Loucy (cell line): ENCODE results near the gene MINDY4.

Experiments
- H2AFZ ChIP-seq: fragments of 200-600 bp; sonication (generic); 2 replicates; pipeline ENCODE4 v1.6.0; 2016; ENCODE audit warnings: antibody characterized with exemption, mild to moderate bottlenecking, low read length, moderate library complexity
- H3F3A ChIP-seq: fragments of 200-600 bp; 2 replicates; pipeline ENCODE4 v1.6.0; 2016; ENCODE audit warnings: antibody characterized with exemption, low read depth, mild to moderate bottlenecking
- H3K27me3 ChIP-seq: fragments of 200-600 bp; sonication (generic); 2 replicates; pipeline ENCODE4 v1.6.1; 2014; ENCODE audit warnings: low read length, mild to moderate bottlenecking; ENCODE audit not compliant: insufficient read depth, poor library complexity, severe bottlenecking
- H3K36me3 ChIP-seq: fragments of 200-600 bp; sonication (generic); 2 replicates; pipeline ENCODE4 v1.6.1; 2016; ENCODE audit warnings: low read length; ENCODE audit not compliant: insufficient read depth
- H3K4me1 ChIP-seq: fragments of 200-600 bp; sonication (generic); 2 replicates; pipeline ENCODE4 v1.5.1; 2014; ENCODE audit warnings: low read length, mild to moderate bottlenecking; ENCODE audit not compliant: insufficient read depth, poor library complexity, severe bottlenecking
- H3K4me2 ChIP-seq: fragments of 200-600 bp; sonication (generic); 2 replicates; pipeline ENCODE4 v1.6.0; 2014; ENCODE audit warnings: antibody characterized with exemption, low read length, low read depth, mild to moderate bottlenecking; ENCODE audit not compliant: poor library complexity, severe bottlenecking
- H3K4me3 ChIP-seq: fragments of 200-600 bp; sonication (generic); 2 replicates; pipeline ENCODE4 v1.5.1; 2014; ENCODE audit warnings: low read length, mild to moderate bottlenecking, mixed read lengths; ENCODE audit not compliant: poor library complexity, severe bottlenecking
- H3K79me2 ChIP-seq: fragments of 200-600 bp; sonication (generic); 2 replicates; pipeline ENCODE4 v1.6.1; 2014; ENCODE audit warnings: low read length; ENCODE audit not compliant: insufficient read depth
- H3K9ac ChIP-seq: fragments of 200-600 bp; sonication (generic); 2 replicates; pipeline ENCODE4 v1.6.0; 2014; ENCODE audit warnings: mild to moderate bottlenecking, low read depth, low read length, moderate library complexity; ENCODE audit not compliant: poor library complexity, severe bottlenecking
- H3K9me2 ChIP-seq: fragments of 200-600 bp; sonication (generic); replicated peaks from 2 replicates; pipeline ENCODE4 v1.6.1; 2016; ENCODE audit warnings: low read depth, low read length, mixed read lengths
- H3K9me3 ChIP-seq: fragments of 200-600 bp; sonication (generic); 2 replicates; pipeline ENCODE4 v1.6.1; 2014; ENCODE audit warnings: mild to moderate bottlenecking, antibody characterized with exemption, low read length, low read depth; ENCODE audit not compliant: insufficient read depth
- H4K20me1 ChIP-seq: fragments of 200-600 bp; sonication (generic); 2 replicates; pipeline ENCODE4 v1.6.0; 2014; ENCODE audit warnings: antibody characterized with exemption, low read length, mild to moderate bottlenecking; ENCODE audit not compliant: insufficient read depth, poor library complexity, severe bottlenecking
- EZH2phosphoT487 ChIP-seq: fragments of 200-600 bp; IDR thresholded peaks from 2 replicates; pipeline ENCODE4 v1.6.1; 2018; ENCODE audit warnings: antibody characterized with exemption, mild to moderate bottlenecking, moderate library complexity, borderline replicate concordance
- TF ChIP-seq, protein P1 (sequence below): fragments of 200-600 bp; sonication (generic); conservative IDR thresholded peaks from 2 replicates; pipeline ENCODE4 v1.5.1; 2014; ENCODE audit warnings: mild to moderate bottlenecking, antibody characterized with exemption, low read length

Gene MINDY4

GRCh38 chr7:30894866-30895605 lies 123.8 kb downstream of the MINDY4 start:
- Histone ChIP-seq H2AFZ (no peak overlapping the region), H3K4me2 (no peak overlapping the region), H3F3A (no peaks in the 10 kb centered on the region), H3K36me3 (no peaks in the 10 kb centered on the region), H3K9me2 (no peaks in the 10 kb centered on the region), H3K4me1 (no peaks in the 10 kb centered on the region), H3K79me2 (no peaks in the 10 kb centered on the region), H3K9me3 (no peaks in the 10 kb centered on the region), H4K20me1 (no peaks in the 10 kb centered on the region), H3K4me3 (no peak overlapping the region), H3K9ac (no peak overlapping the region), H3K27me3 (no peaks in the 10 kb centered on the region)
- no peak for TF ChIP-seq EZH2phosphoT487
- TF ChIP-seq, protein P1, sequence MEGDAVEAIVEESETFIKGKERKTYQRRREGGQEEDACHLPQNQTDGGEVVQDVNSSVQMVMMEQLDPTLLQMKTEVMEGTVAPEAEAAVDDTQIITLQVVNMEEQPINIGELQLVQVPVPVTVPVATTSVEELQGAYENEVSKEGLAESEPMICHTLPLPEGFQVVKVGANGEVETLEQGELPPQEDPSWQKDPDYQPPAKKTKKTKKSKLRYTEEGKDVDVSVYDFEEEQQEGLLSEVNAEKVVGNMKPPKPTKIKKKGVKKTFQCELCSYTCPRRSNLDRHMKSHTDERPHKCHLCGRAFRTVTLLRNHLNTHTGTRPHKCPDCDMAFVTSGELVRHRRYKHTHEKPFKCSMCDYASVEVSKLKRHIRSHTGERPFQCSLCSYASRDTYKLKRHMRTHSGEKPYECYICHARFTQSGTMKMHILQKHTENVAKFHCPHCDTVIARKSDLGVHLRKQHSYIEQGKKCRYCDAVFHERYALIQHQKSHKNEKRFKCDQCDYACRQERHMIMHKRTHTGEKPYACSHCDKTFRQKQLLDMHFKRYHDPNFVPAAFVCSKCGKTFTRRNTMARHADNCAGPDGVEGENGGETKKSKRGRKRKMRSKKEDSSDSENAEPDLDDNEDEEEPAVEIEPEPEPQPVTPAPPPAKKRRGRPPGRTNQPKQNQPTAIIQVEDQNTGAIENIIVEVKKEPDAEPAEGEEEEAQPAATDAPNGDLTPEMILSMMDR, result no peak

GRCh38 chr7:30896036-30896435 lies 124.8 kb downstream of the MINDY4 start:
- Histone ChIP-seq H3K79me2 (no peaks in the 10 kb centered on the region), H3K9ac (no peak overlapping the region), H3K4me3 (no peak overlapping the region), H3K27me3 (no peaks in the 10 kb centered on the region), H3F3A (no peaks in the 10 kb centered on the region), H3K9me2 (no peaks in the 10 kb centered on the region), H2AFZ (no peak overlapping the region), H3K4me2 (no peak overlapping the region), H3K4me1 (no peaks in the 10 kb centered on the region), H3K36me3 (no peaks in the 10 kb centered on the region), H3K9me3 (no peaks in the 10 kb centered on the region), H4K20me1 (no peaks in the 10 kb centered on the region)
- TF ChIP-seq, protein P1, result no peak
- no peak for TF ChIP-seq EZH2phosphoT487

GRCh38 chr7:30896783-30897637 lies 125.8 kb downstream of the MINDY4 start:
- no peak overlapping the region for H3K9ac ChIP-seq
- H3K79me2 ChIP-seq, result no peaks in the 10 kb centered on the region
- H3K4me3 ChIP-seq, result no peak overlapping the region
- no peaks in the 10 kb centered on the region for H3K9me2 ChIP-seq
- no peaks in the 10 kb centered on the region for H3K36me3 ChIP-seq
- H3K27me3 ChIP-seq, result no peaks in the 10 kb centered on the region
- no peaks in the 10 kb centered on the region for H3K4me1 ChIP-seq
- no peaks in the 10 kb centered on the region for H3K9me3 ChIP-seq
- H3F3A ChIP-seq, result no peaks in the 10 kb centered on the region
- TF ChIP-seq EZH2phosphoT487, result no peak
- TF ChIP-seq, protein P1, result no peak
- H4K20me1 ChIP-seq, result no peaks in the 10 kb centered on the region
- no peak overlapping the region for H2AFZ ChIP-seq
- H3K4me2 ChIP-seq, result no peak overlapping the region
